ENCODE measurements around the gene TMEM242. TPM values are rescaled to one million over a fixed set of nuclear protein-coding genes. Genes with fewer than 3 reads are reported as not detected.
A peak's percentile ranks its signal among the peaks of the same experiment; 100 is the strongest.

The TMEM242 gene
- total and polyA plus RNA-seq, 2 of the 4 experiments (the other 2 are of a cell fraction) = 2.3 to 4.6 TPM

- peaks cover 17% of the 10 kb centered on the region; the same call in 1 of the 2 replicates for H3K36me3 ChIP-seq (ENCODE audit: control insufficient read depth, insufficient read depth, low read length)
- no peak overlapping the region for H2AK5ac ChIP-seq (ENCODE audit: low read depth, low read length)
- no peak overlapping the region for H2BK20ac ChIP-seq (ENCODE audit: low read depth, low read length)
- peaks cover 0 to 18% of the 10 kb centered on the region in 2 experiments; a peak in 2 of 4 replicates for H3K79me1 ChIP-seq (ENCODE audit: low read depth in 1 of 2, low read length in 2 of 2)
- no peak for ATAC-seq (ENCODE audit: low read depth)
- dilution Hi-C loops (cut with HindIII; ENCODE audit: low sequenced_read_pairs, unreplicated experiment) (no loop called here), intact Hi-C loops (cut with micrococcal nuclease) (no loop called here), in situ Hi-C loops (cut with MboI; ENCODE audit: low sequenced_read_pairs) (no loop called here)
- no peak overlapping the region for H2BK120ac ChIP-seq (ENCODE audit: low read depth, low read length)
- no peak overlapping the region for H3K56ac ChIP-seq (ENCODE audit: extremely low read depth, insufficient read depth, low read length)
- no peak overlapping the region for H3K9ac ChIP-seq (ENCODE audit: low read depth, low read length)
- no peaks in the 10 kb centered on the region for H3K27me3 ChIP-seq (ENCODE audit: control insufficient read depth, insufficient read depth, low read length)
- no peak overlapping the region for H3K23ac ChIP-seq (ENCODE audit: low read depth, low read length)
- no peaks in the 10 kb centered on the region for H3K9me3 ChIP-seq (ENCODE audit: control insufficient read depth, insufficient read depth, low read length)
- H4K20me1 ChIP-seq (ENCODE audit: insufficient read depth, low read length) = no peaks in the 10 kb centered on the region
- H2AFZ ChIP-seq (replicated peaks; ENCODE audit: low read length, poor library complexity) = no peak overlapping the region
- DNase-seq = no peak
- H3K14ac ChIP-seq (replicated peaks; ENCODE audit: low read depth, low read length) = no peak overlapping the region
- H3K4me1 ChIP-seq (ENCODE audit: control insufficient read depth, insufficient read depth, low read length) = no peaks in the 10 kb centered on the region
- ChIA-PET POLR2A (ENCODE audit: unreplicated experiment) (no interaction called here), CTCF (no interaction called here)
- peaks cover 3% of the 10 kb centered on the region; the same call in 1 of the 2 replicates for H3K9me1 ChIP-seq (ENCODE audit: insufficient read depth, low read length)
- H3K4me3 ChIP-seq (ENCODE audit: insufficient read depth, low read depth, low read length) = no peak overlapping the region
- H3K4ac ChIP-seq (ENCODE audit: low read depth, low read length) = no peak overlapping the region
- TF ChIP-seq, protein P1, sequence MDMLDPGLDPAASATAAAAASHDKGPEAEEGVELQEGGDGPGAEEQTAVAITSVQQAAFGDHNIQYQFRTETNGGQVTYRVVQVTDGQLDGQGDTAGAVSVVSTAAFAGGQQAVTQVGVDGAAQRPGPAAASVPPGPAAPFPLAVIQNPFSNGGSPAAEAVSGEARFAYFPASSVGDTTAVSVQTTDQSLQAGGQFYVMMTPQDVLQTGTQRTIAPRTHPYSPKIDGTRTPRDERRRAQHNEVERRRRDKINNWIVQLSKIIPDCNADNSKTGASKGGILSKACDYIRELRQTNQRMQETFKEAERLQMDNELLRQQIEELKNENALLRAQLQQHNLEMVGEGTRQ (IDR thresholded peaks at IDR 0.05; ENCODE audit: low read depth, low read length) = no peak
- TF ChIP-seq ELK1 (IDR thresholded peaks at IDR 0.05; ENCODE audit: borderline replicate concordance, low read depth, low read length) (no peak), MXI1 (IDR thresholded peaks at IDR 0.05; ENCODE audit: borderline replicate concordance, low read depth, low read length) (no peak), CEBPB (IDR thresholded peaks at IDR 0.05; ENCODE audit: low read depth, low read length) (no peak), CTCF (conservative IDR thresholded peaks at IDR 0.05; ENCODE audit: low read depth, low read length) (no peak), MAZ (IDR thresholded peaks at IDR 0.05; ENCODE audit: borderline replicate concordance, low read depth, low read length) (no peak), CHD1 (IDR thresholded peaks at IDR 0.05; ENCODE audit: low read depth, low read length) (no peak), SMC3 (IDR thresholded peaks at IDR 0.05; ENCODE audit: low read depth, low read length) (no peak), FOS (IDR thresholded peaks at IDR 0.05; ENCODE audit: low read depth, low read length) (no peak), RFX5 (IDR thresholded peaks at IDR 0.05; ENCODE audit: low read depth, low read length) (no peak)
- no CpG with 5 or more reads among the region's 1 CpG for WGBS, 2 experiments (ENCODE audit: extremely low coverage in 2 of 2, insufficient read length in 1 of 2)
- H3K4me2 ChIP-seq (ENCODE audit: low read depth, low read length) = no peak overlapping the region
- H2BK5ac ChIP-seq (ENCODE audit: low read depth, low read length, poor library complexity, severe bottlenecking) = no peak overlapping the region
- H4K5ac ChIP-seq (ENCODE audit: low read depth, low read length) = no peak overlapping the region
- no peak overlapping the region for H3K18ac ChIP-seq (ENCODE audit: low read depth, low read length)
- no peak overlapping the region for H4K91ac ChIP-seq (ENCODE audit: insufficient read depth, low read depth, low read length)
- no peak overlapping the region for H2BK15ac ChIP-seq (ENCODE audit: low read depth, low read length)
- H4K8ac ChIP-seq (ENCODE audit: low read depth in 2 of 2, low read length in 2 of 2) = no peak overlapping the region
- TSS peak; percentile 48 for BruUV-seq (replicated peaks)
- no peak overlapping the region for H2AK9ac ChIP-seq (replicated peaks; ENCODE audit: low read depth, low read length, poor library complexity)
- H3K27ac ChIP-seq (ENCODE audit: insufficient read depth, low read length) = no peak overlapping the region
Observed at GRCh38 chr6:157292202-157292601, 31.1 kb downstream of the TMEM242 start.
